Panc1 (cell line): ENCODE measurements around the gene C17orf67.

Experiments used
- CTCF ChIP-seq: fragments of 450-650 bp; IDR thresholded peaks from 2 replicates; pipeline ENCODE4 v1.5.1; 2017; ENCODE audit warnings: mild to moderate bottlenecking
- POLR2AphosphoS5 ChIP-seq: IDR thresholded peaks from 2 replicates; pipeline ENCODE4 v1.6.1; 2012; ENCODE audit warnings: mild to moderate bottlenecking, low read depth, low read length, moderate library complexity
- SIN3A ChIP-seq: IDR thresholded peaks from 2 replicates; pipeline ENCODE4 v1.6.1; 2012; ENCODE audit warnings: low read depth, mild to moderate bottlenecking, low read length, moderate library complexity, borderline replicate concordance; ENCODE audit not compliant: insufficient read depth
- TCF7L2 ChIP-seq: IDR thresholded peaks from 2 replicates; pipeline ENCODE4 v1.6.1; 2011; ENCODE audit warnings: mild to moderate bottlenecking, low read depth, low read length, inconsistent platforms
- TF ChIP-seq, protein P1 (sequence below), 2 experiments: IDR thresholded peaks; 2 replicates each; pipeline ENCODE4 v1.6.1; 2011 to 2012; ENCODE audit warnings: low read depth in 2 of 2, control low read depth in 1 of 2, low read length in 1 of 2, mild to moderate bottlenecking in 1 of 2, moderate library complexity in 1 of 2; ENCODE audit not compliant: insufficient read depth in 1 of 2

DNA sequence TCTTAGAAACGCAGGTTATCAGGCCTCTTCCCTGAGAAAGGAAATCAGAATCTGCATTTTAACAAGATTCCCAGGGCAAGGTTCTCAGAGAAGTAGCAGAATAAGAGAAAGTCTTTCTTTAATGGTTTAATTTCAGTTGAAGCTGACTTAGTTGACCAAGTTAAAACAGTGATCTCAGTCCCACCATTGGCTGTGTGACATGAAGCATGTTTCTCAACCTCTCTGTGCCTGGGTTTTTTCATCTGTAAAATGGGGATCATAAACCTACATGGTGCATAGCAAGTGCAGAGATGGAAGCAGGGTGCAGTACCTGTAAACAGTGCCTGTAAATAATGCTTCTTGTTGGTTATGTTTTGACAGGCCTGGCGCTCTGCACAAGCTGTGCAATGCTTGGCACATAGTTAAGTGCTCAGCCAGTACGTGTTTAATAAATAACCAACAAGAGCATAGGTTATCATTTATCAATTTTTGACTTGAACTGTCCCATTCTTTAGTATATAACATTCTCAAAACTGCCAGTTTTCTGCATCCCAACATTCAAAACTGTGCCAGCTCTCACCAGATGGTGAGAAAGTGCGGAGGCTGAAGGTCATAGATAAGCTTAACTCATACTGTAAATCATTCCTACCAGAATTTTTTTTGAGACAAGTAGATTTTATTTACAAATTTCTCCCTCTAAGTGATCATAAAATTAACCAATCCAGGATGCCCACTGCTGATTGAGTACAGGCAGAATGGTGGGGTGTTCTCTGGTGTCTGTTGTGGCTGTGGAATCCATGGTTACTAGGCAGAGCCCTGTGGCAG is 6.9 kb downstream of the C17orf67 start:
- no peak for TF ChIP-seq CTCF
- no peak for TF ChIP-seq POLR2AphosphoS5
- no peak for TF ChIP-seq TCF7L2
- TF ChIP-seq, protein P1, sequence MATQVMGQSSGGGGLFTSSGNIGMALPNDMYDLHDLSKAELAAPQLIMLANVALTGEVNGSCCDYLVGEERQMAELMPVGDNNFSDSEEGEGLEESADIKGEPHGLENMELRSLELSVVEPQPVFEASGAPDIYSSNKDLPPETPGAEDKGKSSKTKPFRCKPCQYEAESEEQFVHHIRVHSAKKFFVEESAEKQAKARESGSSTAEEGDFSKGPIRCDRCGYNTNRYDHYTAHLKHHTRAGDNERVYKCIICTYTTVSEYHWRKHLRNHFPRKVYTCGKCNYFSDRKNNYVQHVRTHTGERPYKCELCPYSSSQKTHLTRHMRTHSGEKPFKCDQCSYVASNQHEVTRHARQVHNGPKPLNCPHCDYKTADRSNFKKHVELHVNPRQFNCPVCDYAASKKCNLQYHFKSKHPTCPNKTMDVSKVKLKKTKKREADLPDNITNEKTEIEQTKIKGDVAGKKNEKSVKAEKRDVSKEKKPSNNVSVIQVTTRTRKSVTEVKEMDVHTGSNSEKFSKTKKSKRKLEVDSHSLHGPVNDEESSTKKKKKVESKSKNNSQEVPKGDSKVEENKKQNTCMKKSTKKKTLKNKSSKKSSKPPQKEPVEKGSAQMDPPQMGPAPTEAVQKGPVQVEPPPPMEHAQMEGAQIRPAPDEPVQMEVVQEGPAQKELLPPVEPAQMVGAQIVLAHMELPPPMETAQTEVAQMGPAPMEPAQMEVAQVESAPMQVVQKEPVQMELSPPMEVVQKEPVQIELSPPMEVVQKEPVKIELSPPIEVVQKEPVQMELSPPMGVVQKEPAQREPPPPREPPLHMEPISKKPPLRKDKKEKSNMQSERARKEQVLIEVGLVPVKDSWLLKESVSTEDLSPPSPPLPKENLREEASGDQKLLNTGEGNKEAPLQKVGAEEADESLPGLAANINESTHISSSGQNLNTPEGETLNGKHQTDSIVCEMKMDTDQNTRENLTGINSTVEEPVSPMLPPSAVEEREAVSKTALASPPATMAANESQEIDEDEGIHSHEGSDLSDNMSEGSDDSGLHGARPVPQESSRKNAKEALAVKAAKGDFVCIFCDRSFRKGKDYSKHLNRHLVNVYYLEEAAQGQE (IDR thresholded peaks at IDR 0.05; ENCODE audit: insufficient read depth in 1 of 2, low read depth in 2 of 2, low read length in 1 of 2), result no peak
- no peak for TF ChIP-seq SIN3A
